ENCODE data around the gene DDX39B. TPM values are rescaled to one million over a fixed set of nuclear protein-coding genes. Genes with fewer than 3 reads are reported as not detected.

Gene DDX39B
- total RNA-seq: 272 and 278 TPM in 2 replicates

GRCh38 chr6:31541658-31542521 lies at the start of gene DDX39B:
DDX39B (minus strand) TSS chr6:31542003; CDS start chr6:31540532, 1,471 bp downstream.

GRCh38 chr6:31586008-31586407 lies 44.2 kb upstream of the DDX39B start, which contains the start of gene LST1:
LST1 (plus strand) TSS chr6:31586277; CDS start chr6:31587300, 1,023 bp downstream.

GRCh38 chr6:31582230-31582643 lies 40.4 kb upstream of the DDX39B start, which contains the start of gene LTB:
LTB (minus strand) TSS chr6:31582424; CDS start chr6:31582417, 7 bp downstream.

GRCh38 chr6:31575335-31575901 lies 33.6 kb upstream of the DDX39B start, which contains the start of gene TNF:
TNF (plus strand) TSS chr6:31575565; CDS start chr6:31575742, 177 bp downstream.

GRCh38 chr6:31572041-31572911 lies 30.5 kb upstream of the DDX39B start, which contains the start of gene LTA:
LTA (plus strand) TSS chr6:31572289; CDS start chr6:31572743, 454 bp downstream.

GRCh38 chr6:31546958-31547726 lies 5.3 kb upstream of the DDX39B start, which contains the start of gene NFKBIL1:
NFKBIL1 (plus strand) TSS chr6:31547608; CDS start chr6:31547695, 87 bp downstream.

GRCh38 chr6:31546339-31546957 lies 4.6 kb upstream of the DDX39B start, which contains the start of gene ATP6V1G2:
ATP6V1G2 (minus strand) TSS chr6:31546608; CDS start chr6:31546559, 49 bp downstream.

GRCh38 chr6:31528821-31529328 lies 12.9 kb downstream of the DDX39B start, which contains the start of gene MCCD1:
MCCD1 (plus strand) TSS chr6:31528962; CDS start chr6:31529015, 53 bp downstream.

GRCh38 chr6:31497531-31498476 lies 44.0 kb downstream of the DDX39B start, which contains the start of gene MICB:
MICB (plus strand) TSS chr6:31498145; CDS start chr6:31498194, 49 bp downstream.

Other genes with a start within 250 kb of the DDX39B start
- gene HLA-B, start 184.8 kb downstream of the DDX39B start, total RNA-seq: 105 and 210 TPM in 2 replicates
- 39.0 and 58.8 TPM in 2 replicates for gene MICA, start 138.4 kb downstream of the DDX39B start, total RNA-seq
- 7.2 and 7.9 TPM in 2 replicates for gene MICB, start 43.9 kb downstream of the DDX39B start, total RNA-seq
- not detected in 2 replicates for gene MCCD1, start 13.0 kb downstream of the DDX39B start, total RNA-seq
- 1.3 TPM in 2 replicates for gene ATP6V1G2, start 4.6 kb upstream of the DDX39B start, total RNA-seq
- gene NFKBIL1, start 5.6 kb upstream of the DDX39B start, total RNA-seq: 16.5 and 24.9 TPM in 2 replicates
- gene LTA, start 30.3 kb upstream of the DDX39B start, total RNA-seq: not detected in 2 replicates
- gene TNF, start 33.6 kb upstream of the DDX39B start, total RNA-seq: 0.16 and 0.54 TPM in 2 replicates
- gene LTB, start 40.4 kb upstream of the DDX39B start, total RNA-seq: not detected in 2 replicates
- 1.8 TPM in 1 of 2 replicates, not detected in the other for gene LST1, start 44.3 kb upstream of the DDX39B start, total RNA-seq
- gene NCR3, start 51.0 kb upstream of the DDX39B start, total RNA-seq: not detected in 2 replicates
- not detected in 2 replicates for gene AIF1, start 73.2 kb upstream of the DDX39B start, total RNA-seq
- gene PRRC2A, start 78.7 kb upstream of the DDX39B start, total RNA-seq: 59.4 and 74.7 TPM in 2 replicates
- 200 and 228 TPM in 2 replicates for gene BAG6, start 110.7 kb upstream of the DDX39B start, total RNA-seq
- 7.6 TPM in 1 of 2 replicates, not detected in the other for gene APOM, start 113.9 kb upstream of the DDX39B start, total RNA-seq
- 15.3 and 19.9 TPM in 2 replicates for gene C6orf47, start 118.8 kb upstream of the DDX39B start, total RNA-seq
- 23.2 and 28.5 TPM in 2 replicates for gene GPANK1, start 123.0 kb upstream of the DDX39B start, total RNA-seq
- 218 and 219 TPM in 2 replicates for gene CSNK2B, start 124.1 kb upstream of the DDX39B start, total RNA-seq
- 1.1 and 1.5 TPM in 2 replicates for gene LY6G5B, start 128.0 kb upstream of the DDX39B start, total RNA-seq
- not detected in 2 replicates for gene LY6G5C, start 139.1 kb upstream of the DDX39B start, total RNA-seq
- 28.3 and 28.8 TPM in 2 replicates for gene ABHD16A, start 161.3 kb upstream of the DDX39B start, total RNA-seq
- gene LY6G6F, start 164.9 kb upstream of the DDX39B start, total RNA-seq: not detected in 2 replicates
- gene LY6G6D, start 173.3 kb upstream of the DDX39B start, total RNA-seq: not detected in 2 replicates
- not detected in 2 replicates for gene LY6G6C, start 179.7 kb upstream of the DDX39B start, total RNA-seq
- gene MPIG6B, start 181.4 kb upstream of the DDX39B start, total RNA-seq: not detected in 2 replicates
- gene DDAH2, start 187.3 kb upstream of the DDX39B start, total RNA-seq: 32.1 and 53.8 TPM in 2 replicates
- gene CLIC1, start 194.5 kb upstream of the DDX39B start, total RNA-seq: 478 and 525 TPM in 2 replicates
- 2.1 and 4.3 TPM in 2 replicates for gene MSH5, start 198.0 kb upstream of the DDX39B start, total RNA-seq
- 0.54 TPM in 1 of 2 replicates, not detected in the other for gene SAPCD1, start 220.7 kb upstream of the DDX39B start, total RNA-seq
- gene VWA7, start 235.3 kb upstream of the DDX39B start, total RNA-seq: under 0.01 TPM in 1 of 2 replicates, not detected in the other